ENCODE measurements around the gene ATAD2B.
"Not testable (repeated sequence)": the region's sequence is repeated elsewhere in the genome, so short reads cannot be mapped to it uniquely, and the experiment has no call there.

The ATAD2B gene

GRCh38 chr2:23926750-23927571 is at the start of gene ATAD2B:
TSS of gene ATAD2B (minus strand) at chr2:23927123. CDS start at chr2:23926770, 353 bp downstream.
- peak; percentile 93 for DNase-seq

DNA sequence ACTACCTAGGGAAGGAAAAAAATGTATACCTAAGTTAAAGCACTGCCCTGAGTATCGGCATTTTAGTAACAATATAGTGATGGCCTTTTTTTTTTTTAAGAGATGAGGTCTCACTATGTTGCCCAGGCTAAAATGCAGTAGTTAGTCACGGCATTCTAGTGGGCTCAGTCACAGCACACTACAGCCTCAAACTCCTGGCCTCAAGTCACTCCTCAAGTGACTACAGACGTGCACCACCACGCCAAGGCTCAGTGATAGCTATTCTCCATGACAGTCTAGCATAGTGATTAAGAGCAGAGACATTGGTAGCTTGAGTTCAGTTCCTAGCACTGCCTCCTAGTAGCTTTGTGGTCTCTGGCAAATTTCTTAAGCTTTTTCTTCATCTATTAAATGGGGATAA is 40.9 kb upstream of the ATAD2B start:
- no peak for DNase-seq

DNA sequence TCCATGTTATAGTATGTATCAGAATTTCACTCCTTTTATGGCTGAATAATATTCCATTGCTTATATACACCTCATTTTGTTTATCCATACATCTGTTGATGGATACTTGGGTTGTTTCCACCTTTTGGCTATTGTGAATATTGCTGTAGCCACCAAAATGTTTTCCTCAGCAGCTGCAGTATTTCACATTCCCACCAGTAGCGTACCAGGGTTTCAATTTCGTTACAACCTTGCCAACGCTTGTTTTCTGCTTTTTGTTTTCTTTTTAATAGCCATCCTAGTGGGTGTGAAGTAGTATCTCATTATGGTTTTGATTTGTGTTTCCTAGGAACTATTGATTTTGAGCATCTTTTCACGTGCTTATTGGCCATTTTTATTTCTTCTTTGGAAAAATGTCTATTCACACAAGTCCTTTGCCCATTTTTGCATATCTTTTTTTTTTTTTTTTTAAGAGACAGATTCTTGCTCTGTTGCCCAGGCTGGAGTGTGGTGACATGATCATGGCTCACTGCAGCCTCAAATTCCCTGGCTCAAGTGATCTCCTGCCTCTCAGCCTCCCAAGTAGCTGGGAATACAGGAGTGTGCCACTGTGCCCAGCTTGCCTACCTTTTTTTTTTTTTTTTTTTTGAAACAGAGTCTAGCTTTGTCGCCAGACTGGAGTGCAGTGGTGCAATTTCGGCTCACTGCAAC is 27.5 kb upstream of the ATAD2B start:
- DNase-seq, result no peak

DNA sequence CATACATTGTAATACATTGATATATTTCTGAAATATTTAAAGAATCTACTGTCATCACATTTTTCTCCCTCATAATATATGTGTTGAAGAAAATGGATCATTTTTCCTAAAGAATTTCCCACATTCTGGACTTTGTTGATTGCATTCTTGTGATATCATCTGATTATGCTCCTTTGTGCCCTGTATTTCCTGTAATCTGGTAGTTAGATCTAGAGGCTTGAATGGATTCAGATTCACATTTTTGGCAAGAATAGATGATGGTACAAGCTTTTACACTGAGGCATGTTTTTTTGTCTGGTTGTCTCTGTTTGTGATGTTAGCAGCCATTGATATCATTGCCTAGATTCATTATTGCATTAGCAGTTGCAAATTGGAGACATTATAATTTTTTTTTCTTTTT is 26.7 kb upstream of the ATAD2B start:
- no peak for DNase-seq

- not testable (repeated sequence) for DNase-seq
These were observed 25.6 kb upstream of the ATAD2B start for GRCh38 chr2:23952558-23952957.

DNA sequence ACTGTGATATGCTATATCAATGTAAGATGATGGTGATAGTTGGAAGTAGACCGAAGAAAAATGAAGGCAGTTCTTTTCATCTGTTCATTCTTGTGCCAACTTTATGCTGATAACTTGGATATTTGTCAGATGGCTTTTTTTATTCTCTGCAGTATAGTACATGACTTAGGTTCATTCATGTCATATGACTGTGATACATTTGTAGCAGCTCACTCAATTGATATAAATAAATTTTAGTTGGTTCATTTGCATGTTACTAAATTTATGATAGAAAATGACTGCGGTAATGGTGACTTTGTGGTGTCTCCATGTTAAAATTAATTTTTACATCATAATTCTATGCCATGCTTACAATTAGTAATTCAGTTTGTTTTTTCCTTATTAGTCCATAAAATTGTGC is 20.4 kb upstream of the ATAD2B start:
- DNase-seq, result no peak

- DNase-seq, result no peak
These were observed 18.1 kb upstream of the ATAD2B start for GRCh38 chr2:23944976-23945375.

DNA sequence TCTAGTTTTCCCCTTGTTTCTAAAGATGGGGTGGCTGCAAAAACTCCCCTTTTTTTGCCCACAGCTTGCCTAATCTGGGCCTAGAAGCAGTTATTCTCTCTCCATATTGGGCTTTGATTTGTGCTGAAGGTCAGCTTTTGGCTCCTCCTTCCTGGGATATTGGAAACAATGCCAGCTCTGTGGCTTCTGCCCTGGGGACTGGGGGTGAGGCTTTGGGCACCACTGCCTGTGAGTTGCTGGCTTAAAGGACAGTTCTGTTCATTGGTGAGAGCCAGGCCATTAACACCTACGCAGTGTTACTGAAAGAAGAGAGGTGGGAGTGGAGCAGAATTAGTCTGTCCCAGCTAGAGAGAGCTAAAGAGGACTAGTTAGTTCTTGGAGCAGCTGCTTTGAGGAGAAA is 17.6 kb upstream of the ATAD2B start:
- DNase-seq, result no peak

DNA sequence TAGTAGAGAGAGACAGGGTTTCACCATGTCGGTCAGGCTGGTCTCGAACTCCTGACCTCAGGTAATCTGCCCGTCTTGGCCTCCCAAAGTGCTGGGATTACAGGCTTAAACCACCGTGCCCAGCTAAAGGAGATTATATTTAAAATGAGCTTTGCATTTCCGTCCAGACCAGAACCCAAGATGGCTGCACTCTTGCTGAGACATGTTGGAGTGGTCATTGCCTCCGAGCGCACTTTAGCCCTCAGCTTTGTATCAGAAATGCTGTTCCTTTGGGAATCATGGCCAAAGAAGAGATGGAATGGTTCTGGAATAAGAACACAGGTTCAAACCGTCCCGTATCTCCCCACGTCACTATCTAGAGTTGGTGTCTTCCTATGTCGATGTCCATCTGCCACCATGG is 16.7 kb upstream of the ATAD2B start:
- DNase-seq, result no peak

DNA sequence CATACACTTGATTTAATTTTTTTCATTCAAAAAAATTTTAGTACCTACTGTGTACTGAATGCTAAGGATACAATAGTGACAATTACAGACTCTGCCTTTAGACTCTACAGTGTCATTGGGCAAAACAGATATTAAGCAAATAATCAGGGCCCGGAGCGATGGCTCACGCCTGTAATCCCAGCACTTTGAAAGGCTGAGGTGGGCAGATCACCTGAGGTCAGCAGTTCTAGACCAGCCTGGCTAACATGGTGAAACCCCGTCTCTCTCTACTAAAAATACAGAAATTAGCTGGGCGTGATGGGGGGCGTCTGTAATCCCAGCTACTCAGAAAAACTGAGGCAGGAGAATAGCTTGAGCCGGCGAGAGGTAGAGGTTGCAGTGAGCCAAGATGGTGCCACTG is 14.7 kb upstream of the ATAD2B start:
- DNase-seq, result no peak

GRCh38 chr2:23940718-23941620 is 14.0 kb upstream of the ATAD2B start:
- DNase-seq, result peak; percentile 37

DNA sequence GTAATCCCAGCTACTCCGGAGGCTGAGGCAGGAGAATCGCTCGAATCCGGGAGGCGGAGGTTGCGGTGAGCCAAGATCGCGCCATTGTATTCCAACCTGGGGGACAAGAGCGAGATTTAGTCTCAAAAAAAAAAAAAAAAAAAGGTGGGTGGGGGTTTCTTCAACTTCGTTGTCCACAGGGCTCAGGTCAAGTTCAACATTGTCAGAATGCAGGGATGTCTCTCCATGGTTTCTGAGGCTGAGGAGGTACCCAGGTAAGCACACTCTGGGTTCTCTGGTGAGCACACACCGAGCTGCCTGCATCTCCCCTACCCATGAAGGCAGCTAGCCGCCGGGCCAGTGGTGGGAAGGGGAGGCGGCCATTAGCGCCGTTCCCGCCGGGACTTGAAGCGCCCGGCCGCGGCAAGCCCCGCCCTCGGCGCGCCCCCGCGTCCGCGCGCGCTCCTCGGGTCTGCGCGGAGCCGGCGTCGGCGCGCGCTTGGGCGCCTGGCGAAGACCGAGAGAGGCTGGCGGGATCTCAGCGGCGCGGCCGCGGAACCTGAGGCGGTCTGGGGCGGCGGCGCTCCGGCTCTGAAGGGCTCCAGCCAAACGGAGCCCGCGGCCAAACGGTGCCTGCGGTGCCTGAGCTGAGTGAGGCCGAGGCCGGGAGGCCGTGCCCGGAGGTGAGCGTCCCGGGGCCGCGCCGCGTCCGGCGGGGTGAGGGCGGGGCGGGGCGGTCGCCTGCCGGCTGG is 13.2 kb upstream of the ATAD2B start, which contains the start of gene UBXN2A:
UBXN2A (plus strand) TSS at position 477 of the 731 bp plus-strand sequence. CDS start 17,852 bp downstream, outside the sequence.
- DNase-seq, result peak; percentile 68

DNA sequence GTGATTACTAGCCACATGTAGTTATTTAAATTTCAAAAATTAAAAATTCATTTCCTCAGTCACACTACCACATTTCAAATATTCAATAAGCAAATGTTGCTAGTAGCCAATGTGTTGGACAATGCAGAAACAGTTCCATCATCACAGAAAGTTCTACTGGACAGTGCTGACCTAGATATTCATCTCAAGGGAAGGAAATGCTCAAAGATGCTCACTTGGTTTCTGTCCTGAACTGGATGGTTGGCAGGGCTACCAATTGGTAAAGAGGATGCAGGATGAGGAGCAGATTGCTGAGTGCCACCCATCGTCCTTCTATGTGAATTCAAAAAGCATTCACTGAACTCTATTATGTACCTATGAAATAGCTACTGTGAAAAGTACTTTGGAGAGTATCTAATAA is 7.3 kb upstream of the ATAD2B start:
- DNase-seq, result no peak

GRCh38 chr2:23926290-23926749 is 603 bp downstream of the ATAD2B start:
- peak; percentile 16 for DNase-seq

DNA sequence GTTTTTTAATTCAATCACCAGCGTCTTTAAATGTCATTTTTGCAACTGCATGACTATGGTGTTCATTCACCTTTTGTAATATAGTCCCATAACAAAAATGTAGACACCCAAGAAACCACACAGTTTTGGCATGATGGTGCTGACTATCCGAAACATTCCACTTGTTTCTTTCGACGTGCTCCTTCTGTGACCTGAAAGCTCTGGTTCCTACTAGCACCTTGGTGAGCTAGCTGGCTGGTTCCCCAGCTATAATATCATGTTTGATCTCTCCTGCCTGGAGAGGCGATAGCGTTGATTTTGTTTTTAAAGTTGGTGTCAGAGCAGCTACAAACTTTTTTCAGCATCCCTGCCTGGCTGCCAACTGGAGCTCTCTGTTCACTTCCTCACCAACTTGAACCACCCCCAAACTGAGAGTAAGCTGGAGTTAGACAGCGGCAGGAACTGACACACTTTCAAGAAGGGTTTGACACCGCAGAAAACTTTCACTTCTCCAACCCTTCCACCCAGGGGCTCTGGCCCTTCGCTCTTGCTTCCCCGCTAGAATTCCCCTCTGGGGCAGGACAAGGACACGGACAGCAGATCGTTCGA is 1.1 kb downstream of the ATAD2B start:
- DNase-seq, result peak; percentile 60

DNA sequence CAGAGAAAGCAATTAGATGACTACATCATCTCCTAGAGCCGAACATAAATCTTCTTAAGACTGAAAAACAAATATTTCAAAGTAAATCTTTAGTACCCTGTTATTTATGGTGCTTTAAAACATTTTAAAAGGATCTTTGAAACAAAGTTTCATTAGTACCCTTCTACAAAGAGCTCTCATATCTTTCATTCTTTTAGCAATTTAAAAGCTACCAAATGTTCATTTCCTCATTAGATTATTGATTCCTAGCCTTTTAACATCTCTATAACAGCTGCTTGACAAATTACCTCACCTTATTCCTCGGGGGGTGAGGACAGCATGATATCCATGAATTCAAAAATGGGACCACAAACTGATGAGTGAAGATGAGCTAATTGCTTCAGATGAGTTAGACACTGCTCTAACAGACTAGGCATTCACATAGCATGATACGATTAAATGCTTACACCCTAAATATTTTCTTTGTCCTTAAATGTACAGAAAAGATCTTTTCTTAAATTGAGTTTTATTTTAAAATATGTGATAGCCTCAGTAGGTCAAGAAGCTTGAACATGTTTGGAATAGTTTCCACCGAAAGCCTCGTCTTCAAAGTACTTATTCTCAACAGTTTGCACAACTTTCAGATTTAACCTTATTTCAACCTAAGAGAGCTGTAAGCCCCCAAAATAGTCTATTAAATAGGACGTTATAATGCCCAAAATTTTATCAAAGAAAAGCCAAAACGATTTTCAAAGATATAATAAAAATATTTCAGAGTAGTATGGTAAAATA is 2.1 kb downstream of the ATAD2B start:
- no peak for DNase-seq

DNA sequence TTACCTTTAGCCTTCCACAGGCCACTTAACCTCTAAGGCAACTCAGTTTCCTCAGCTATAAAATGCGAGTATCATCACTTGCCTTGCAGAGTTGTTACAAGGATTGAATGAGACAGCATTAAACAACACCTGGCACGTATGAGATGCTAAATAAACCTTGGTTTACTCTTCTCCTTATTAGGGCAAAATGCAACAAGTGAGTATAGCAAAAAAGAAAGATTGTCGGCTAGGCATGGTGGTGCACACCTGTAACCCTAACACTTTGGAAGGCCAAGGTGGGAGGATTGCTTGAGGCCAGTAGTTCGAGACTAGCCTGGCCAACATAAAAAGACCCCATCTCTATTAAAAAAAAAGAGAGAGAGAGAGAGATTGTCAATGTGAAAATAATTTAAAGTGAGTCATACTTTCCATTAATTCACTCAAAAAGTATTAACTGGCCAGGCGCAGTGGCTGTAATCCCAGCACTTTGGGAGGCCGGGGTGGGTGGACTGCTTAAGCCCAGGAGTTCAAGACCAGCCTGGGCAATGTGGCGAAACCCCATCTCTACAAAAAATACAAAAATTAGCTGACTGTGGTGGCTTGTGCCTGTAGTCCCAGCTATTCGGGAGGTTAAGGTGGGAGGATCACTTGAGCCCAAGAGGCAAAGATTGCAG is 8.0 kb downstream of the ATAD2B start:
- no peak for DNase-seq

DNA sequence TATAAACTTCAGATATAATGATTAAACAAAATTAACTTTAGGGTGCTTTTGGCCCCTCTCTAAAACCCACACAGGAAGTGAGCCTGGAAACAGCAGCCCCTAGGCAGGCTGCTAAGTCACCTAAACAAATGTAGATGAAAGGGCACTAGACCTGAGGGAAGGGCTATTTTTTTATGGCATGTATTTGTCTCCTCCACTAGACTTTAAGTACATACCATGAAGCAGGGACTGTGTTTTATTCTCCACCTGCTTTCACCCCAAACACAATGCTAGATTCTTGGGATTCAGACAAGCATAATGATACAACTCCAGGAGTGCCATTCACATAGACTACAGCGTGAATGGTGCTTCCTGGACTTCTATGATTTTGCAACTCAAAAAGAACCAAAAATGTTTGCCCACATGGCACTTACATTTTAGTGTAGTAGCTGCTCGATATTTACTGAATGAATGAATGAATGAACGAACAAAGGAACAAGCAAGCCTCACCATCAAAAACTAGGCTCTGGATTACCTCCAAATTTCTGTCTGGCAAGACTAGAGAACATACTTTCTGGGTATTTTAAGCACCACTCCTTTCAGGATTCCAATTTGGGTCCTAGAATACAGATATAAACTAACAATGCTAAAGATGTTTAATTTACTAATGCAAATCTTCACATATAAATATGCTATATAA is 10.1 kb downstream of the ATAD2B start:
- DNase-seq, result no peak

GRCh38 chr2:23915327-23915726 is 11.6 kb downstream of the ATAD2B start:
- no peak for DNase-seq

GRCh38 chr2:23912054-23912453 is 14.9 kb downstream of the ATAD2B start:
- no peak for DNase-seq
